HG02943 (cell line): ENCODE results near the gene MATN3.

ENCODE experiments used
- ATAC-seq: cut with Tn5 transposase; IDR thresholded peaks from one replicate; pipeline ENCODE4 v1.9.1; 2021; ENCODE audit warnings: mild to moderate bottlenecking, low read depth, moderate library complexity; ENCODE audit not compliant: unreplicated experiment

Gene MATN3

GRCh38 chr2:20008703-20009102 is 3.8 kb downstream of the MATN3 start:
- no peak for ATAC-seq

GRCh38 chr2:20005891-20006470 is 6.5 kb downstream of the MATN3 start:
- no peak for ATAC-seq

- no peak for ATAC-seq
These were observed 7.3 kb downstream of the MATN3 start for GRCh38 chr2:20005067-20005627.

GRCh38 chr2:20001361-20001863 is 11.1 kb downstream of the MATN3 start:
- ATAC-seq: no peak

GRCh38 chr2:19993731-19994130 is 18.7 kb downstream of the MATN3 start:
- ATAC-seq: no peak

- ATAC-seq: no peak
These were observed 20.6 kb downstream of the MATN3 start for GRCh38 chr2:19991895-19992294.

- ATAC-seq: no peak
These were observed 22.1 kb downstream of the MATN3 start for GRCh38 chr2:19990416-19990728.

GRCh38 chr2:19989667-19990415 is 22.6 kb downstream of the MATN3 start, which contains the start of gene WDR35:
Gene WDR35, minus strand, starts transcription at chr2:19990105. Its CDS starts 90 bp downstream, at chr2:19990015.
- ATAC-seq: peak; percentile 86

- no peak for ATAC-seq
These were observed 23.2 kb downstream of the MATN3 start for GRCh38 chr2:19989342-19989666.

- no peak for ATAC-seq
These were observed 23.9 kb downstream of the MATN3 start for GRCh38 chr2:19988600-19988999.

- peak; percentile 73 for ATAC-seq
These were observed 24.5 kb downstream of the MATN3 start for GRCh38 chr2:19987936-19988335.

GRCh38 chr2:19982268-19982667 is 30.2 kb downstream of the MATN3 start:
- no peak for ATAC-seq

GRCh38 chr2:19979932-19980331 is 32.5 kb downstream of the MATN3 start:
- ATAC-seq: no peak

GRCh38 chr2:19973466-19973865 is 39.0 kb downstream of the MATN3 start:
- ATAC-seq: no peak

- ATAC-seq: no peak
These were observed 40.8 kb downstream of the MATN3 start for GRCh38 chr2:19971691-19972090.

GRCh38 chr2:19963386-19963785 is 49.1 kb downstream of the MATN3 start:
- ATAC-seq: no peak

GRCh38 chr2:19955544-19956422 is 56.7 kb downstream of the MATN3 start:
- ATAC-seq: peak; percentile 73

- ATAC-seq: no peak
These were observed 63.4 kb downstream of the MATN3 start for GRCh38 chr2:19949071-19949470.

- ATAC-seq: no peak
These were observed 65.1 kb downstream of the MATN3 start for GRCh38 chr2:19947184-19947940.

- ATAC-seq: no peak
These were observed 68.1 kb downstream of the MATN3 start for GRCh38 chr2:19944205-19944845.
